HCT116 (cell line): ENCODE data around the gene HIGD1C. TPM values are rescaled to one million over a fixed set of nuclear protein-coding genes. Genes with fewer than 3 reads are reported as not detected.

ENCODE experiments used
- ATAC-seq: fragments of 200-7000 bp; cut with Tn5 transposase; 2 replicates; pipeline ENCODE4 v1.9.1; 2020; ENCODE audit warnings: mild to moderate bottlenecking, moderate library complexity
- BruUV-seq: library from RNA; stranded (reverse); fragments of 400-500 nt; replicated peaks from 2 replicates; lab custom pipeline; 2021; lab: Mats Ljungman, UMichigan
- CTCF ChIA-PET: fragments of 300-600 bp; sonication (Branson Sonifier 250); formaldehyde crosslinking; loops from one replicate; lab custom pipeline; 2021; ENCODE audit warnings: antibody characterized with exemption; lab: Charles Lee
- POLR2A ChIA-PET: fragments of 300-600, 350-600 bp; sonication (Branson Sonifier 250); formaldehyde crosslinking; loops from one replicate; lab custom pipeline; 2021; ENCODE audit warnings: antibody characterized with exemption; lab: Charles Lee
- RAD21 ChIA-PET, 2 experiments: fragments of 300-600 bp; sonication (Branson Sonifier 250); formaldehyde crosslinking; loops; one replicate each; lab custom pipeline; 2023; ENCODE audit warnings: low total read pairs in 2 of 2; ENCODE audit not compliant: uncharacterized antibody in 2 of 2, unreplicated experiment in 2 of 2, low non-redundant PET in 1 of 2; lab: Charles Lee
- DNase-seq: peaks from one replicate; pipeline ENCODE4 v3.0.0-alpha.2; 2010; ENCODE audit warnings: low read depth, low spot score
- H2AFZ ChIP-seq: fragments of 200-600 bp; shearing (Covaris generic), sonication (generic); 2 replicates; pipeline ENCODE4 v1.6.1; 2017; ENCODE audit warnings: low read depth, mixed run types, mixed read lengths, antibody characterized with exemption, low read length; ENCODE audit not compliant: poor library complexity, severe bottlenecking
- H3K27ac ChIP-seq: 2 replicates; pipeline ENCODE4 v1.5.1; 2012; ENCODE audit warnings: low read depth, low read length
- H3K27me3 ChIP-seq: fragments of 200-600 bp; sonication (generic); 2 replicates; pipeline ENCODE4 v1.6.1; 2016; ENCODE audit warnings: mixed run types, low read length, mixed read lengths; ENCODE audit not compliant: insufficient read depth
- H3K36me3 ChIP-seq, 2 experiments: fragments of 200-500 bp in 1 of 2; fragments of 200-600 bp in 1 of 2; sonication (Bioruptor generic) in 1 of 2; sonication (generic) in 1 of 2; 2 replicates each; pipeline versions ENCODE4 v1.5.1 to v1.6.1; 2014 to 2016; ENCODE audit warnings: low read length in 2 of 2, inconsistent platforms in 1 of 2, mixed read lengths in 1 of 2, mixed run types in 1 of 2; ENCODE audit not compliant: insufficient read depth in 2 of 2, control insufficient read depth in 1 of 2
- H3K4me1 ChIP-seq, 2 experiments: fragments of 200-600 bp in 1 of 2; sonication (generic) in 1 of 2; 2 replicates each; pipeline versions ENCODE4 v1.5.1 to v1.6.1; 2012 to 2017; ENCODE audit warnings: low read length in 2 of 2, inconsistent platforms in 1 of 2, mild to moderate bottlenecking in 1 of 2, mixed read lengths in 1 of 2, mixed run types in 1 of 2, moderate library complexity in 1 of 2; ENCODE audit not compliant: insufficient read depth in 2 of 2, control insufficient read depth in 1 of 2
- H3K4me2 ChIP-seq: fragments of 200-600 bp; sonication (generic); 2 replicates; pipeline ENCODE4 v1.6.1; 2017; ENCODE audit warnings: mixed run types, low read length, mixed read lengths
- H3K4me3 ChIP-seq, 2 experiments: fragments of 200-600 bp in 1 of 2; sonication (generic) in 1 of 2; replicated peaks in 1 of 2; 2 replicates each; pipeline ENCODE4 v1.5.1; 2011 to 2016; ENCODE audit warnings: low read length in 2 of 2, control low read depth in 1 of 2, low read depth in 1 of 2, mild to moderate bottlenecking in 1 of 2, mixed read lengths in 1 of 2, mixed run types in 1 of 2
- H3K79me2 ChIP-seq: fragments of 200-600 bp; sonication (generic); 2 replicates; pipeline ENCODE4 v1.6.1; 2017; ENCODE audit warnings: mild to moderate bottlenecking, mixed run types, low read length, moderate library complexity, mixed read lengths; ENCODE audit not compliant: insufficient read depth
- H3K9ac ChIP-seq: fragments of 200-600 bp; sonication (generic); 2 replicates; pipeline ENCODE4 v1.6.1; 2016; ENCODE audit warnings: low read length, mixed read lengths
- H3K9me2 ChIP-seq: fragments of 200-600 bp; sonication (generic), shearing (Covaris generic); 2 replicates; pipeline ENCODE4 v1.6.1; 2017; ENCODE audit warnings: mixed run types, mild to moderate bottlenecking, moderate library complexity; ENCODE audit not compliant: insufficient read depth
- H3K9me3 ChIP-seq, 2 experiments: fragments of 200-500 bp in 1 of 2; fragments of 200-600 bp in 1 of 2; sonication (Bioruptor generic) in 1 of 2; sonication (generic) in 1 of 2; 2 replicates each; pipeline ENCODE4 v1.6.1; 2014 to 2017; ENCODE audit warnings: low read length in 2 of 2, mixed read lengths in 2 of 2, inconsistent platforms in 1 of 2, low read depth in 1 of 2, mild to moderate bottlenecking in 1 of 2, mixed run types in 1 of 2, moderate library complexity in 1 of 2; ENCODE audit not compliant: control insufficient read depth in 1 of 2, insufficient read depth in 1 of 2
- H4K20me1 ChIP-seq: fragments of 200-600 bp; sonication (generic), shearing (Covaris generic); 2 replicates; pipeline ENCODE4 v1.6.1; 2017; ENCODE audit warnings: mixed run types, mild to moderate bottlenecking, moderate library complexity; ENCODE audit not compliant: insufficient read depth
- CBX3 ChIP-seq: IDR thresholded peaks from 2 replicates; pipeline ENCODE4 v1.6.1; 2012; ENCODE audit warnings: low read depth
- EGR1 ChIP-seq: IDR thresholded peaks from 2 replicates; pipeline ENCODE4 v1.6.1; 2012; ENCODE audit warnings: low read depth
- EZH2 ChIP-seq: fragments of 200-600 bp; sonication (generic); IDR thresholded peaks from 2 replicates; pipeline ENCODE4 v1.6.1; 2017; ENCODE audit warnings: antibody characterized with exemption, mixed run types
- EZH2phosphoT487 ChIP-seq: fragments of 200-600 bp; IDR thresholded peaks from 2 replicates; pipeline ENCODE4 v1.6.1; 2018; ENCODE audit warnings: antibody characterized with exemption, borderline replicate concordance
- FOSL1 ChIP-seq: IDR thresholded peaks from 2 replicates; pipeline ENCODE4 v1.6.1; 2012; ENCODE audit warnings: low read depth
- JUND ChIP-seq: IDR thresholded peaks from 2 replicates; pipeline ENCODE4 v1.6.1; 2012
- POLR2A ChIP-seq: IDR thresholded peaks from 2 replicates; pipeline ENCODE4 v1.7.0; 2011; ENCODE audit warnings: borderline replicate concordance; ENCODE audit not compliant: insufficient read depth, insufficient read length; ENCODE audit errors: extremely low read depth
- POLR2AphosphoS5 ChIP-seq: IDR thresholded peaks from 2 replicates; pipeline ENCODE4 v1.6.1; 2011; ENCODE audit warnings: mild to moderate bottlenecking, low read depth, low read length, moderate library complexity
- SRF ChIP-seq: IDR thresholded peaks from 2 replicates; pipeline ENCODE4 v1.6.1; 2012; ENCODE audit warnings: low read depth
- YY1 ChIP-seq: IDR thresholded peaks from 2 replicates; pipeline ENCODE4 v1.6.1; 2011; ENCODE audit warnings: low read length, low read depth, moderate library complexity, mild to moderate bottlenecking; ENCODE audit not compliant: insufficient replicate concordance; ENCODE audit errors: extremely low read depth
- ZFX ChIP-seq: fragments of 450-650 bp; IDR thresholded peaks from 2 replicates; pipeline ENCODE4 v1.6.1; 2017
- intact Hi-C: fragments of 100-400 bp; cut with micrococcal nuclease; formaldehyde crosslinking; loops from 2 replicates; pipeline ENCODE4 v1.10.0; 2022
- total RNA-seq: library from RNA; stranded (reverse); gene quantifications from one replicate; pipeline ENCODE4 v1.2.1, GENCODE V29; 2021; ENCODE audit not compliant: unreplicated experiment
- TF ChIP-seq, protein P1 (sequence below): IDR thresholded peaks from 2 replicates; pipeline ENCODE4 v1.6.1; 2012; ENCODE audit warnings: low read depth
- TF ChIP-seq, protein P2 (sequence below): IDR thresholded peaks from 2 replicates; pipeline ENCODE4 v1.6.1; 2011; ENCODE audit warnings: mild to moderate bottlenecking, low read length, moderate library complexity; ENCODE audit not compliant: insufficient replicate concordance; ENCODE audit errors: extremely low read depth
- TF ChIP-seq, protein P3 (sequence below): IDR thresholded peaks from 2 replicates; pipeline ENCODE4 v1.6.1; 2012

The HIGD1C gene
- total RNA-seq, 1 experiment from 2014 or later: not detected

DNA sequence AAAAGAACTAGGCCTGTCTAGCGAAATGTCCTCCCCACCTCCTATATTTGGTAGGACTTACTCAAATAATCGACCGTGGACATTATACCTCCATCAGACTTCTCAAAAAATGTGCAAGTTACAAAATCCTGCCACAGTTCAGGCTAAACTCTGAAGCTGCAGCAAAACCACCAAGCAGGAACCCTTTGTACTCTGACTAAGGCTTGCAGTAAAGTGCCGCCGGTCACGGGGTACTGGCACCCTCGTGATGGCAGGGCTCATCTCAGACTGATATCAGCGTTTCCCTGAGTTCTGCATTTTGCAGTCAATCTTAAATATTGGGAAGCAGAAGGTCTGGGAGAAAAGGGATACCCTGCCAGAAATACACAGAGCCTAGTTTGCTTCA lies 56.7 kb downstream of the HIGD1C start (continued):
- TF ChIP-seq YY1: no peak
- TF ChIP-seq CBX3: no peak
- TF ChIP-seq SRF: no peak
- no peak for TF ChIP-seq POLR2AphosphoS5

DNA sequence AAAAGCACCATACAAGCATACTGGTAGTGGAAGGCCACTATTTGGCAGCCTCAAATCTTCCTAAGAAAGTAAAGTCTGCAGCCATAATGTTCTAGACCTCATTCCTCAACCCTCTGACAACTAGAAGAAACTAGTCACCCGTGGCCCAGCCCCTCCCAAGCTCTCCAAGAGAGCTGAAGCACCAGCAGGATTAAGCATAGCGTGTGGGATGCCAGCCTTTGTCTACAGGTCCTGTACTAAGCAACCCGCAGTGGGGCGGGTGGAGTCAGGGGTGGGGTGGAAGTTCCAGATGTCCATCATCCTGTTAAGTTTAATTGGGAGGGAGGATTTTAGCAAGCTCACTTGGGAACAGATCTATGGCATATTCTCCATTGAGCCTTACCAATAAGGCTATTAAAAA lies 59.6 kb downstream of the HIGD1C start:
- intact Hi-C loops: no loop called here

More for the DNA sequence above, 59.6 kb downstream of the HIGD1C start:
- H3K4me3 ChIP-seq: no peak overlapping the region
- no peaks in the 10 kb centered on the region for H3K9me3 ChIP-seq
- ChIA-PET CTCF (no interaction called here), RAD21 (no interaction called here), POLR2A (no interaction called here)
- H3K4me1 ChIP-seq: peaks cover 10 to 14% of the 10 kb centered on the region in 2 experiments; a peak in 3 of 4 replicates
- H3K79me2 ChIP-seq: peaks cover 45% of the 10 kb centered on the region
- H3K4me2 ChIP-seq: no peak overlapping the region
- no TSS peak for BruUV-seq
- H3K27ac ChIP-seq: no peak overlapping the region
- H3K27me3 ChIP-seq: no peaks in the 10 kb centered on the region
- H3K9me2 ChIP-seq: no peaks in the 10 kb centered on the region
- peaks cover 4 to 5% of the 10 kb centered on the region in 2 experiments; a peak in 2 of 4 replicates for H3K36me3 ChIP-seq
- no peak overlapping the region for H3K9ac ChIP-seq
- H4K20me1 ChIP-seq: peaks cover 6% of the 10 kb centered on the region; the same call in 1 of the 2 replicates
- ATAC-seq: no peak
- TF ChIP-seq EZH2 (no peak), YY1 (no peak), EZH2phosphoT487 (no peak), JUND (no peak), SRF (no peak), POLR2A (no peak), FOSL1 (no peak), EGR1 (no peak), POLR2AphosphoS5 (no peak), ZFX (no peak)
- TF ChIP-seq, protein P1, sequence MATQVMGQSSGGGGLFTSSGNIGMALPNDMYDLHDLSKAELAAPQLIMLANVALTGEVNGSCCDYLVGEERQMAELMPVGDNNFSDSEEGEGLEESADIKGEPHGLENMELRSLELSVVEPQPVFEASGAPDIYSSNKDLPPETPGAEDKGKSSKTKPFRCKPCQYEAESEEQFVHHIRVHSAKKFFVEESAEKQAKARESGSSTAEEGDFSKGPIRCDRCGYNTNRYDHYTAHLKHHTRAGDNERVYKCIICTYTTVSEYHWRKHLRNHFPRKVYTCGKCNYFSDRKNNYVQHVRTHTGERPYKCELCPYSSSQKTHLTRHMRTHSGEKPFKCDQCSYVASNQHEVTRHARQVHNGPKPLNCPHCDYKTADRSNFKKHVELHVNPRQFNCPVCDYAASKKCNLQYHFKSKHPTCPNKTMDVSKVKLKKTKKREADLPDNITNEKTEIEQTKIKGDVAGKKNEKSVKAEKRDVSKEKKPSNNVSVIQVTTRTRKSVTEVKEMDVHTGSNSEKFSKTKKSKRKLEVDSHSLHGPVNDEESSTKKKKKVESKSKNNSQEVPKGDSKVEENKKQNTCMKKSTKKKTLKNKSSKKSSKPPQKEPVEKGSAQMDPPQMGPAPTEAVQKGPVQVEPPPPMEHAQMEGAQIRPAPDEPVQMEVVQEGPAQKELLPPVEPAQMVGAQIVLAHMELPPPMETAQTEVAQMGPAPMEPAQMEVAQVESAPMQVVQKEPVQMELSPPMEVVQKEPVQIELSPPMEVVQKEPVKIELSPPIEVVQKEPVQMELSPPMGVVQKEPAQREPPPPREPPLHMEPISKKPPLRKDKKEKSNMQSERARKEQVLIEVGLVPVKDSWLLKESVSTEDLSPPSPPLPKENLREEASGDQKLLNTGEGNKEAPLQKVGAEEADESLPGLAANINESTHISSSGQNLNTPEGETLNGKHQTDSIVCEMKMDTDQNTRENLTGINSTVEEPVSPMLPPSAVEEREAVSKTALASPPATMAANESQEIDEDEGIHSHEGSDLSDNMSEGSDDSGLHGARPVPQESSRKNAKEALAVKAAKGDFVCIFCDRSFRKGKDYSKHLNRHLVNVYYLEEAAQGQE: no peak
- TF ChIP-seq, protein P2, sequence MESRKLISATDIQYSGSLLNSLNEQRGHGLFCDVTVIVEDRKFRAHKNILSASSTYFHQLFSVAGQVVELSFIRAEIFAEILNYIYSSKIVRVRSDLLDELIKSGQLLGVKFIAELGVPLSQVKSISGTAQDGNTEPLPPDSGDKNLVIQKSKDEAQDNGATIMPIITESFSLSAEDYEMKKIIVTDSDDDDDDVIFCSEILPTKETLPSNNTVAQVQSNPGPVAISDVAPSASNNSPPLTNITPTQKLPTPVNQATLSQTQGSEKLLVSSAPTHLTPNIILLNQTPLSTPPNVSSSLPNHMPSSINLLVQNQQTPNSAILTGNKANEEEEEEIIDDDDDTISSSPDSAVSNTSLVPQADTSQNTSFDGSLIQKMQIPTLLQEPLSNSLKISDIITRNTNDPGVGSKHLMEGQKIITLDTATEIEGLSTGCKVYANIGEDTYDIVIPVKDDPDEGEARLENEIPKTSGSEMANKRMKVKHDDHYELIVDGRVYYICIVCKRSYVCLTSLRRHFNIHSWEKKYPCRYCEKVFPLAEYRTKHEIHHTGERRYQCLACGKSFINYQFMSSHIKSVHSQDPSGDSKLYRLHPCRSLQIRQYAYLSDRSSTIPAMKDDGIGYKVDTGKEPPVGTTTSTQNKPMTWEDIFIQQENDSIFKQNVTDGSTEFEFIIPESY: no peak
- TF ChIP-seq, protein P3, sequence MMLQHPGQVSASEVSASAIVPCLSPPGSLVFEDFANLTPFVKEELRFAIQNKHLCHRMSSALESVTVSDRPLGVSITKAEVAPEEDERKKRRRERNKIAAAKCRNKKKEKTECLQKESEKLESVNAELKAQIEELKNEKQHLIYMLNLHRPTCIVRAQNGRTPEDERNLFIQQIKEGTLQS: no peak
- TF ChIP-seq, all 23 proteins: peak for 0
- H2AFZ ChIP-seq: no peak overlapping the region
- no peak for DNase-seq
